Activated CD4-positive, alpha-beta T cell treated with anti-CD3 and anti-CD28 coated beads, Interleukin-2, amount 50 U/mL, for 1 hour (primary cell): ENCODE measurements around the gene AK2.
A peak's percentile ranks its signal among the peaks of the same experiment; 100 is the strongest.
"Not testable (repeated sequence)": the region's sequence is repeated elsewhere in the genome, so short reads cannot be mapped to it uniquely, and the experiment has no call there.

ENCODE experiments used
- DNase-seq: peaks from one replicate; pipeline ENCODE4 v3.0.0-alpha.2; 2020

The AK2 gene

GRCh38 chr1:33036526-33037503, at the start of gene AK2:
Gene AK2, minus strand, starts transcription at chr1:33036883. Its CDS starts 55 bp downstream, at chr1:33036828.
- peak; percentile 83 for DNase-seq

- peak; percentile 19 for DNase-seq
Measured at GRCh38 chr1:33086384-33086850, 49.7 kb upstream of the AK2 start.

- no peak for DNase-seq
Measured at GRCh38 chr1:33085332-33085731, 48.6 kb upstream of the AK2 start.

- DNase-seq: no peak
Measured at GRCh38 chr1:33082575-33083108, 46.0 kb upstream of the AK2 start.

- DNase-seq: no peak
Measured at GRCh38 chr1:33081554-33082305, 45.0 kb upstream of the AK2 start.

- peak; percentile 99 for DNase-seq
Measured at GRCh38 chr1:33080885-33081553, 44.3 kb upstream of the AK2 start, which contains the start of gene AZIN2. Gene AZIN2, plus strand, starts transcription at chr1:33081153. Its CDS starts 1,097 bp downstream, at chr1:33082250.

- DNase-seq: no peak
Measured at GRCh38 chr1:33080373-33080772, 43.7 kb upstream of the AK2 start.

GRCh38 chr1:33078030-33078591, 41.4 kb upstream of the AK2 start:
- DNase-seq: no peak

- no peak for DNase-seq
Measured at GRCh38 chr1:33074193-33074945, 37.7 kb upstream of the AK2 start.

- DNase-seq: no peak
Measured at GRCh38 chr1:33072707-33073106, 36.0 kb upstream of the AK2 start.

GRCh38 chr1:33070628-33071027, 33.9 kb upstream of the AK2 start:
- DNase-seq: no peak

GRCh38 chr1:33068108-33068507, 31.4 kb upstream of the AK2 start:
- DNase-seq: not testable (repeated sequence)

GRCh38 chr1:33066477-33066876, 29.8 kb upstream of the AK2 start:
- not testable (repeated sequence) for DNase-seq

GRCh38 chr1:33065301-33065700, 28.6 kb upstream of the AK2 start:
- DNase-seq: no peak

GRCh38 chr1:33064284-33064683, 27.6 kb upstream of the AK2 start:
- DNase-seq: not testable (repeated sequence)

- DNase-seq: no peak
Measured at GRCh38 chr1:33061834-33062233, 25.2 kb upstream of the AK2 start.

GRCh38 chr1:33060579-33061083, 23.9 kb upstream of the AK2 start:
- DNase-seq: no peak

GRCh38 chr1:33057095-33057494, 20.4 kb upstream of the AK2 start:
- no peak for DNase-seq

GRCh38 chr1:33056426-33056825, 19.7 kb upstream of the AK2 start:
- DNase-seq: no peak

GRCh38 chr1:33055210-33056008, 18.7 kb upstream of the AK2 start:
- peak; percentile 14 for DNase-seq
